Tibial nerve (tissue), 4 donors: Measurements from ENCODE around the gene C1orf56.

Experiments
- EP300 ChIP-seq, 2 donors: sonication (generic); formaldehyde crosslinking; IDR thresholded peaks; one replicate each; pipeline ENCODE4 v1.6.1; 2017; ENCODE audit warnings: antibody characterized with exemption in 2 of 2, mild to moderate bottlenecking in 1 of 2
- POLR2A ChIP-seq, 2 donors: fragments of 450-650 bp; IDR thresholded peaks; one replicate each; pipeline ENCODE4 v1.6.1; 2017; ENCODE audit warnings: antibody characterized with exemption in 2 of 2, mild to moderate bottlenecking in 2 of 2, moderate library complexity in 2 of 2
- TF ChIP-seq, protein P1 (sequence below), 5 experiments: fragments of 200-600 bp in 3 of 5; fragments of 450-650 bp in 2 of 5; sonication (generic) in 3 of 5; IDR thresholded peaks; one replicate each; pipeline ENCODE4 v1.5.1; 2016 to 2019; ENCODE audit warnings: antibody characterized with exemption in 5 of 5, mild to moderate bottlenecking in 3 of 5, moderate library complexity in 2 of 5

DNA sequence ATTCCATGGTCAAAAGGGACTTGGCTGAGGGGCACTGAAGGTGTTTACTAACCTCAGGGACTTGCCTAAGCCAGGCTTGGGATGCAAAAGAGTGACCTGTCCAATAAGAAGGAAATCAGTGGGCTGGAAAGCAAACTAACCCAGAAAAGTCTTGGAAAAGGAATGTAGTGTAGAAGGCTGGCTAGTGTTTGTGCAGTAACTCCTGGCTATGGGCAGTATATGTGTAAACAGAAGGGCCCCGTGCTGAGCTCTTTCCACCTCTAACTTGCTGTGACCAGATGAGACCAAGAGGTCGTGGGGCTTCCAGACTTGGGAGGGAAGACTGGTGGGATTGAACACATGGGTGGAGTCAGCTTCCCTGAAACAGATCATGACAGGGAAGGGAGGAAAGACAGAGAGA is 44.9 kb upstream of the C1orf56 start:
- TF ChIP-seq POLR2A (IDR thresholded peaks at IDR 0.05) (no peak), EP300 (IDR thresholded peaks at IDR 0.05) (no peak)
- TF ChIP-seq, protein P1, sequence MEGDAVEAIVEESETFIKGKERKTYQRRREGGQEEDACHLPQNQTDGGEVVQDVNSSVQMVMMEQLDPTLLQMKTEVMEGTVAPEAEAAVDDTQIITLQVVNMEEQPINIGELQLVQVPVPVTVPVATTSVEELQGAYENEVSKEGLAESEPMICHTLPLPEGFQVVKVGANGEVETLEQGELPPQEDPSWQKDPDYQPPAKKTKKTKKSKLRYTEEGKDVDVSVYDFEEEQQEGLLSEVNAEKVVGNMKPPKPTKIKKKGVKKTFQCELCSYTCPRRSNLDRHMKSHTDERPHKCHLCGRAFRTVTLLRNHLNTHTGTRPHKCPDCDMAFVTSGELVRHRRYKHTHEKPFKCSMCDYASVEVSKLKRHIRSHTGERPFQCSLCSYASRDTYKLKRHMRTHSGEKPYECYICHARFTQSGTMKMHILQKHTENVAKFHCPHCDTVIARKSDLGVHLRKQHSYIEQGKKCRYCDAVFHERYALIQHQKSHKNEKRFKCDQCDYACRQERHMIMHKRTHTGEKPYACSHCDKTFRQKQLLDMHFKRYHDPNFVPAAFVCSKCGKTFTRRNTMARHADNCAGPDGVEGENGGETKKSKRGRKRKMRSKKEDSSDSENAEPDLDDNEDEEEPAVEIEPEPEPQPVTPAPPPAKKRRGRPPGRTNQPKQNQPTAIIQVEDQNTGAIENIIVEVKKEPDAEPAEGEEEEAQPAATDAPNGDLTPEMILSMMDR (IDR thresholded peaks at IDR 0.05) = no peak
